Measurements from ENCODE around the gene RTP5. TPM values are rescaled to one million over a fixed set of nuclear protein-coding genes. Genes with fewer than 3 reads are reported as not detected.

RTP5 gene
- total RNA-seq, 2 experiments from 2014 or later: 0.30 to 0.36 TPM

DNA sequence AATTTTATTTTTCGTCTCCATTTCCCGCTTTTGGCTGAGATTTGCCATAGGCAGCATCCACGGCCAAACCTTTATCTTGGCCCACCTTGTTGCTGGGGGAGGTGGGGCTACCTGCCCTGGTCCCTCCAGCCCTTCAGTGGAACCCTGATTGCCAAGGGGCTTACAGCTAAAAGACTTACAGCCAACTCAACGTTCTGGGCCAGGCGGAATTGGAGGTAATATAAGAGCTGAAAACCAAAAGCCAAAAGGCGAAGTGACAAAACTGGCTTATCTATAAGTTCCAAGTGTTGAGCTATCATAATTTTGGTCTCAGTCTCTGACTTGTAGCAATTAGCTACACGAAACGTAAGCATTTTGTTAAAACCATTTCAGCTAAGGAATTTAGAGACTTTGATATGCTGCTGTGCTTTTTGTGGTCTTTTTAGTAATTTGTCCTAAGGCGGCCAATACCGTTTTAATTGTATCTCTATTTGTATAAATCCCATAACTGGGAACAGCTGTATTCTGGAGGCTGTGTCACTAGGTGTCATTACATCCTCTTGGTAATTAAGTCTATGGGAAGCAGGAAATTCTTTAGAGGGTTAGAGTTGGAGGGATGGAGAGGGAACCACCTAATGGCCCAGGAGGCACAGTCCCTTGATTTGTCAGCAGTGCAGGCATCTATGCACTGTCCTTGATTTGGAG lies 34.9 kb upstream of the RTP5 start:
- ChIA-PET CTCF (interaction anchor here (0.9 kb wide), 1 partner anchor 11 kb away, joined by 4 read pairs; no protein-coding TSS in a partner anchor), POLR2A (no interaction called here)
- Histone ChIP-seq H3K27ac (ENCODE audit: low read depth in 1 of 2, low read length in 2 of 2) (no peak overlapping the region), H3K27me3 (ENCODE audit: control insufficient read depth in 1 of 2, insufficient read depth in 2 of 2, low read length in 2 of 2) (no peaks in the 10 kb centered on the region), H3K9me3 (ENCODE audit: control insufficient read depth in 1 of 2, insufficient read depth in 1 of 2, low read length in 2 of 2) (no peaks in the 10 kb centered on the region), H3K36me3 (ENCODE audit: insufficient read depth, low read length) (no peaks in the 10 kb centered on the region), H3K4me3 (ENCODE audit: low read length) (no peak overlapping the region), H3K4me1 (ENCODE audit: insufficient read depth, low read length) (no peaks in the 10 kb centered on the region)
- Mint-ChIP-seq H3K9me3 (no peaks in the 10 kb centered on the region), H3K4me3 (no peak overlapping the region), H3K36me3 (ENCODE audit: low read depth) (no peaks in the 10 kb centered on the region), H3K27ac (no peak overlapping the region), H3K4me1 (ENCODE audit: low read depth) (peaks cover 5% of the 10 kb centered on the region), H3K27me3 (no peaks in the 10 kb centered on the region)
- no peak for DNase-seq
- ATAC-seq (ENCODE audit: poor library complexity): no peak
- TF ChIP-seq, protein P1, sequence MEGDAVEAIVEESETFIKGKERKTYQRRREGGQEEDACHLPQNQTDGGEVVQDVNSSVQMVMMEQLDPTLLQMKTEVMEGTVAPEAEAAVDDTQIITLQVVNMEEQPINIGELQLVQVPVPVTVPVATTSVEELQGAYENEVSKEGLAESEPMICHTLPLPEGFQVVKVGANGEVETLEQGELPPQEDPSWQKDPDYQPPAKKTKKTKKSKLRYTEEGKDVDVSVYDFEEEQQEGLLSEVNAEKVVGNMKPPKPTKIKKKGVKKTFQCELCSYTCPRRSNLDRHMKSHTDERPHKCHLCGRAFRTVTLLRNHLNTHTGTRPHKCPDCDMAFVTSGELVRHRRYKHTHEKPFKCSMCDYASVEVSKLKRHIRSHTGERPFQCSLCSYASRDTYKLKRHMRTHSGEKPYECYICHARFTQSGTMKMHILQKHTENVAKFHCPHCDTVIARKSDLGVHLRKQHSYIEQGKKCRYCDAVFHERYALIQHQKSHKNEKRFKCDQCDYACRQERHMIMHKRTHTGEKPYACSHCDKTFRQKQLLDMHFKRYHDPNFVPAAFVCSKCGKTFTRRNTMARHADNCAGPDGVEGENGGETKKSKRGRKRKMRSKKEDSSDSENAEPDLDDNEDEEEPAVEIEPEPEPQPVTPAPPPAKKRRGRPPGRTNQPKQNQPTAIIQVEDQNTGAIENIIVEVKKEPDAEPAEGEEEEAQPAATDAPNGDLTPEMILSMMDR (IDR thresholded peaks at IDR 0.05): no peak
- intact Hi-C loops (cut with DNase I, micrococcal nuclease): loop anchor here in 1 of 2 experiments (5.0 kb wide), 1 partner anchor 33 kb away; the partner anchor contains the start of gene RTP5

DNA sequence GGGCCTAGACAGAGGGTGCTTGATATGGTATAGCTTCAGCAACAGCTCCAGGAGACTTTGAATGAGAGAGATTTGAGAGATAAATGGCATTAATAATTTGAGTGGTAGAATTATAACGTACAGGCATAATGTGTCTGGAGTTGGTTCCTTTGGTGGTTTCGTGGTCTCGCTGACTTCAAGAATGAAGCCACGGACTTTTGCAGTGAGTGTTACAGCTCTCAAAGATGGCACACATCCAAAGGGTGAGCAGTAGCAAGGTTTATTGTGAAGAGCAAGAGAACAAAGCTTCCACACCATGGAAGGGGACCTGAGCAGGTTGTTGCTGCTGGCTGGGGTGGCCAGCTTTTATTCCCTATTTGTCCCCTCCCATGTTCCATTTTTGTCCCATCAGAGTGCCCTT lies 33.9 kb upstream of the RTP5 start:
- H3K27me3 Mint-ChIP-seq: no peaks in the 10 kb centered on the region
- no peaks in the 10 kb centered on the region for H3K36me3 ChIP-seq (ENCODE audit: insufficient read depth, low read length)
- no peak overlapping the region for H3K4me3 Mint-ChIP-seq
- H3K4me1 Mint-ChIP-seq (ENCODE audit: low read depth): peaks cover 5% of the 10 kb centered on the region
- ATAC-seq (ENCODE audit: poor library complexity): no peak
- CTCF ChIA-PET: interaction anchor here (0.9 kb wide), 1 partner anchor 18 kb away, joined by 3 read pairs; no protein-coding TSS in a partner anchor
- no peaks in the 10 kb centered on the region for H3K36me3 Mint-ChIP-seq (ENCODE audit: low read depth)
- H3K27ac Mint-ChIP-seq: no peak overlapping the region
- no peaks in the 10 kb centered on the region for H3K9me3 Mint-ChIP-seq
- no peaks in the 10 kb centered on the region for H3K27me3 ChIP-seq (ENCODE audit: control insufficient read depth in 1 of 2, insufficient read depth in 2 of 2, low read length in 2 of 2)
- H3K4me3 ChIP-seq (ENCODE audit: low read length): no peak overlapping the region
- TF ChIP-seq, protein P1 (IDR thresholded peaks at IDR 0.05): no peak
- no peak overlapping the region for H3K27ac ChIP-seq (ENCODE audit: low read depth in 1 of 2, low read length in 2 of 2)
- DNase-seq: peak in 1 of 14 experiments; percentile 19
- no peaks in the 10 kb centered on the region for H3K9me3 ChIP-seq (ENCODE audit: control insufficient read depth in 1 of 2, insufficient read depth in 1 of 2, low read length in 2 of 2)
- intact Hi-C loops (cut with DNase I, micrococcal nuclease): no loop called here
- POLR2A ChIA-PET: no interaction called here
- H3K4me1 ChIP-seq (ENCODE audit: insufficient read depth, low read length): no peaks in the 10 kb centered on the region

- Histone ChIP-seq H3K27ac (ENCODE audit: low read depth in 1 of 2, low read length in 2 of 2) (no peak overlapping the region), H3K4me1 (ENCODE audit: insufficient read depth, low read length) (no peaks in the 10 kb centered on the region), H3K27me3 (ENCODE audit: control insufficient read depth in 1 of 2, insufficient read depth in 2 of 2, low read length in 2 of 2) (no peaks in the 10 kb centered on the region), H3K9me3 (ENCODE audit: control insufficient read depth in 1 of 2, insufficient read depth in 1 of 2, low read length in 2 of 2) (no peaks in the 10 kb centered on the region), H3K36me3 (ENCODE audit: insufficient read depth, low read length) (no peaks in the 10 kb centered on the region), H3K4me3 (ENCODE audit: low read length) (no peak overlapping the region)
- POLR2A ChIA-PET: no interaction called here
- CTCF ChIA-PET: interaction anchor here (0.9 kb wide), 1 partner anchor 17 kb away, joined by 3 read pairs; no protein-coding TSS in a partner anchor
- Mint-ChIP-seq H3K27ac (no peak overlapping the region), H3K27me3 (no peaks in the 10 kb centered on the region), H3K4me1 (ENCODE audit: low read depth) (peaks cover 8% of the 10 kb centered on the region), H3K9me3 (no peaks in the 10 kb centered on the region), H3K4me3 (no peak overlapping the region), H3K36me3 (ENCODE audit: low read depth) (no peaks in the 10 kb centered on the region)
- TF ChIP-seq, protein P1 (IDR thresholded peaks at IDR 0.05): no peak
- DNase-seq (no peak), ATAC-seq (ENCODE audit: poor library complexity) (no peak)
- intact Hi-C loops (cut with DNase I, micrococcal nuclease): no loop called here
These were observed 33.2 kb upstream of the RTP5 start for GRCh38 chr2:241836292-241836691.
